ENCODE measurements around the gene SLC27A2.

SLC27A2 gene

GRCh38 chr15:50257924-50258323 is 75.9 kb downstream of the SLC27A2 start:
- FAIRE-seq = no peak
- no peak for DNase-seq (ENCODE audit: extremely low spot score, insufficient read length, low read depth)

DNA sequence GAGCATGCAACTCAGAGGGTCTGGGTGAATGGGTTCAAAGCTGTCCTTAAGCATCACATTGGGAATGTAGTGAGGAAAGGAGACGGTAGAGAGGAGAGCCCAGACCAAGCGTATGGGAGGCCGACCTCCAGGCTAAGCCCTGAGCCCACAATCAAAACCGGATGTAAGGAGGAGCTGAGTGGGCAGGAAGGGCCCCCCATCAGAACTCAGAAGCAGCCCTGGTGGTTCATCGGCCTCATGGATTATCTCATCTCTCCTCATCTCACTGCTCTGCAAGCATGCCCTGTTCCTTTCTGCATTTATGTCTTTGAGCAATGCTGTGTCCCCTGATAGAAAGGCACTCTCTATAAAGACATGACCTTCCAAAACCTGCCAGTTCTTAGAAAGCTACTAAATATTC is 77.3 kb downstream of the SLC27A2 start:
- FAIRE-seq (no peak), DNase-seq (ENCODE audit: extremely low spot score, insufficient read length, low read depth) (no peak)

DNA sequence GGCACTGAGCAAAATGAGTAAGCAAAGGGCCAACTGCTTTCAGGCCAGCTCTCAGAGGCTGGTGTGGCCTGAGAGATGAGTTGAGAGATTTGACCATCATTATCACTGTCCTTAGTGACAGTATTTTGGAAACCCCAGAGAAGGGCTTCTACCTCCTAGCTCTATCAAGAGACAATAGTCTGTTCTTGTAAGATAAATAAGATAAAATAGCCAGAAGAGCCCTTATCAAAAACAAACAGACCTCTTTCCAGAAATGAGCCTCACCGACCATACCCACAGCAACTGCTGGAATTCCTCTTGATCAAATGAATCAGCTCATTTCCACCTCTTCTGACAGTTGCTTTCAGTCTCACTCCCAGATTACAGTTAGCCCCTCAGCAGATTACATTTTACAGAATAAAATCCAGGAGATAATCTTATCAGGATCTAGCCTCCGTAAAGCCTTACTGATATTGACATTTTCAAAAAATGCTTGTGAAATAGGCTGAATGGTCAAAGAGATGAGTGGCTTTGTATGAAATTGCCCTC is 79.0 kb downstream of the SLC27A2 start:
- FAIRE-seq (no peak), DNase-seq (ENCODE audit: extremely low spot score, insufficient read length, low read depth) (no peak)

DNA sequence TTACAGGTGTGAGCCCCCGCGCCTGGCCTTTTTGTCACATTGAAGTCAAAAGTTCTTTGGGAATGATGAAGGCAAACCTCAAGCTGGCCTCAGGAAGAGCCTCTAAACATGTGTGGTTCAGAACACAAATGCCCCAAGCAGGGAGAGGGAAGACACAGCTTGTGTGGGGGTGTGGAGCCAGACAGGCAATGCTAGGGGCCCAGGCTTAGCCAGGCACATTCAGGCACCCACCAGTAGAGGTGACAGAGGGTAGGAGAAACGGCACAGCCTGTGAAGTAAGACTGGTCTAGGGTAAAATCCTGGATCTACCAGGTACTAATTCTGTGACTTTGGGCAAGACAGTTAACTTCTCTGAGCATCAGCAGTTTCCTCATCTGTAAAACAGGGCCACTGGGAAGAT is 80.0 kb downstream of the SLC27A2 start:
- no peak for DNase-seq (ENCODE audit: extremely low spot score, insufficient read length, low read depth)
- no peak for FAIRE-seq

- DNase-seq (ENCODE audit: extremely low spot score, insufficient read length, low read depth) (no peak), FAIRE-seq (no peak)
Observed at GRCh38 chr15:50262533-50262932, 80.5 kb downstream of the SLC27A2 start.

- FAIRE-seq (no peak), DNase-seq (ENCODE audit: extremely low spot score, insufficient read length, low read depth) (no peak)
Observed at GRCh38 chr15:50265620-50266019, 83.6 kb downstream of the SLC27A2 start, which contains the start of gene HDC. TSS of gene HDC (minus strand) at chr15:50265726. CDS start at chr15:50265623, 103 bp downstream.

GRCh38 chr15:50267577-50267976 is 85.6 kb downstream of the SLC27A2 start:
- no peak for FAIRE-seq
- no peak for DNase-seq (ENCODE audit: extremely low spot score, insufficient read length, low read depth)

DNA sequence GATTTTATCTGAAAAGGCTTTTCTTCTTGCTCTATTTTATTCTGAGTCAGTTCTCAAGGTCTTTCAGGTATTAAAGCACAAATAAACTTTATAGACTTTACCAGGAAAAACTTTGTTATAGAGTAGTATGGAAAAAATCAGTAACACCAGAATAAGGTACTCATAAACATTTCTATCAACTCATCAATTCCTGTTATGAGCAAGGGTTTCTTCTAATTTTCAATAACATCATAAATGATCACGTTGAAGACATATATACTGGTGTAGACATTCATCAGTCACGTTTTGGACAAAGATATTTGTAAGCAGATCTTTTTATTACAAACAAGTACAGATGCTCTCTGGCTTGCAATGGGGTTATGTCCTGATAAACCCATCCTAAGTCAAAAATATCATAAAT is 93.1 kb downstream of the SLC27A2 start:
- no peak for FAIRE-seq

DNA sequence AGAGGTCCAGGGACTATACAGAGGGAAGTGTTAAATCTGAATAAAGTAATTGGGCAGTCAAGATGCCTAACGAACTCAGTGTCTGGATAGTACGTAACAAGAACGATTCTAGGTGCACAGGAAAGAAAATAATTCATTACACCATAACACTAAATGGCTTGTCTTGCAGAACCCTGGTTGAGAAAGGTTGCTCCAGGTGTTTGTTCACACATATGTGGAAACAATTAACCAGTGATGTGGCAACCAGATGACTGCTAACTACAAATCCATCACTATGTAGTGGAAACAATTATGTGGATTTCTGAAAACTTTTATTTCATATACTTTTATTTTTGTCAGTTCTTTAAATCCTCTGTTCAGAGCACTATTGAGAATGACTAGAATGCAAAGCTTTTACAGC is 93.9 kb downstream of the SLC27A2 start:
- DNase-seq (ENCODE audit: extremely low spot score, insufficient read length, low read depth) (no peak), FAIRE-seq (no peak)

More for the DNA sequence above, 93.1 kb downstream of the SLC27A2 start:
- no peak for DNase-seq (ENCODE audit: extremely low spot score, insufficient read length, low read depth)

DNA sequence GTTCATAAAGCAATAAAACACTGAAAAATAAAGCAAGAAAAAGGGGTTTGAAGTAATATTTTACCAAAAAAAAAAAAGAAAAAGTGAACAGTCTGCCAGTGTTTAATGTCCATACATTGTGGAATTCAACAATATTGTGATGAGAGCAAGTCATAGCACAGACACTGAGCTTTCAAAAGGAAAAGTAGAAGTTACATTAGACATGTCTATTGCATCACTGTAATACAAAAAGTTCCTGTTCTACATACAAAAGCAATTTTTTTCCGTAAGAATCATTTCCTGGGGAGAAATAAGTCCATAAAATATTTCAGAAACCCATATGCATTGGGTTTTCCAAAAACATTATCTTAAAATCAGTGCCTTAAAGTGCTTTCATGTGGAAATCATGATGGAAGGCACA is 95.4 kb downstream of the SLC27A2 start:
- FAIRE-seq (no peak), DNase-seq (ENCODE audit: extremely low spot score, insufficient read length, low read depth) (no peak)

GRCh38 chr15:50278496-50278895 is 96.5 kb downstream of the SLC27A2 start:
- DNase-seq (ENCODE audit: extremely low spot score, insufficient read length, low read depth) (no peak), FAIRE-seq (no peak)

DNA sequence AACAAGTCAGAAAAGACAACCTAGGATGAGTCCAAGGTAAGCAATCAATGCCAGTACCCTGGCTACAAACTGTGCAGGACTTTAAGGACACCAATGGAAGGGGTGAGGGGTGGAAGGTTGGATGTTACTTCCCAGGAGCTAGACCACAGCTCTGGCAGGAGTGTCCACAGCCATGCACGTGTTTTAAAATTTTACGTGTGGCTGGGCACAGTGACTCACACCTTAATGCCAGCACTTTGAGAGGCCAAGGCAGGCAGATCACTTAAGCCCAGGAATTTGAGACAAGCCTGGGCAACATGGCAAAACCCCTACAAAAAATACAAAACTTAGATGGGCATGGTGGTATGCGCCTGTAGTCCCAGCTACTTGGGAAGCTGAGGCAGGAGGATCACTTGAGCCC is 98.3 kb downstream of the SLC27A2 start:
- DNase-seq (ENCODE audit: extremely low spot score, insufficient read length, low read depth) (no peak), FAIRE-seq (no peak)

DNA sequence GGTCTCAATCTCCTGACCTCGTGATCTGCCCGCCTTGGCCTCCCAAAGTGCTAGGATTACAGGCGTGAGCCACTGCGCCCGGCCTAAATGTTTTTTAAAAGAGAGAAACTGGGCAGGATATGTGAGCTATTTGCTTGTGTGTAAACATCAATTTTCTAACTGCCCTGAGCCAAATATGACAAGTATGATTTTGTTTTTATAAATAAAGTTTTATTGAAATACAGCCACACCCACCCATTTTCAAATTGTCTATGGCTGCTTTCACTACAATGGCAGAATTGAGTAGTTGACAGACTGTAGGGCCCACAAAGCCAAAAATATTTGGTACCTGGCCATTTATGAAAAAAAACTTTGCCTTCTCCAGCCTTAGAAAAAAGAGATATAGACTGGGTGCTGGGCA is 99.4 kb downstream of the SLC27A2 start:
- FAIRE-seq (no peak), DNase-seq (ENCODE audit: extremely low spot score, insufficient read length, low read depth) (no peak)
